COLO829 (cell line): ENCODE measurements around the gene LSM14A.
"Not testable (repeated sequence)": the region's sequence is repeated elsewhere in the genome, so short reads cannot be mapped to it uniquely, and the experiment has no call there.

Experiments used
- DNase-seq: peaks from one replicate; pipeline ENCODE4 v3.0.0; 2012; ENCODE audit warnings: low spot score

The LSM14A gene

GRCh38 chr19:34191355-34191962, 19.2 kb downstream of the LSM14A start:
- DNase-seq: no peak

DNA sequence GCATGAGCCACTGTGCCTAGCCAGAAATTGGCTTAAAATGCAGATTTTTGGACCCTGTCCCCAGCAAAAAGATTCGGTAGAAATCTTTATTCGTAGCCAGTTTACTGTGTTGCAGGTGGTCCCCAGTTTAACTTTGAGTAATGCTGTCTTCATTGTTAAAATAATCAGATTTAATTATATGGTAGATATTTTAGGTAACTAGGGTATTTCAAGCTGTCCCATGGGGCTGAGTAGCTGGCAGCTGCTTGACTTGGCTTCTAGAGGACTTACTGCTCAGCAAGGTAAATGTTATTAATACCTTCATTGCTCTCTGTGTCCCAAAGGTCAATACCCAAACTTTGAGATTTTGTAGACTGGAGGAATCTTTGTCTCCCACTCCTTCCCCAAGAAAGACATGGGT, 21.1 kb downstream of the LSM14A start:
- DNase-seq: no peak

- DNase-seq: no peak
Measured at GRCh38 chr19:34193876-34194275, 21.6 kb downstream of the LSM14A start.

- DNase-seq: no peak
Measured at GRCh38 chr19:34201133-34201532, 28.8 kb downstream of the LSM14A start.

GRCh38 chr19:34205324-34205723, 33.0 kb downstream of the LSM14A start:
- DNase-seq: not testable (repeated sequence)

GRCh38 chr19:34208291-34208884, 36.1 kb downstream of the LSM14A start:
- no peak for DNase-seq

DNA sequence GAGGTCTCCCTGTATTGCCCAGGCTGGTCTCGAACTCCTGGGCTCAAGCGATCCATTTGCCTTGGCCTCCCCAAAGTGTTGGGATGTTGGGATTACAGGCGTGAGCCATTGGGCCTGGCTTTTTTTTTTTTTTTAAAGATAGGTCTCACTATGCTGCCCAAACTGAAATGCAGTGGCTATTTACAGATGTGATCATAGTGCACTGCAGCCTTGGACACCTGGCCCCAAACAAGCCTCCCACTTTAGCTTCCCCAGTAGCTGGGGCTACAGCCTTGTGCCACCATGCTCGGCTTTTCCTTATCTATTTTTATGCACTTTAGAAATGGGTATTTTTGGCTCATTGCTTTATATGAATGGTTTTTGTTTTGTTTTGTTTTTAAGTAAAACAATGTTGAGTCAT, 37.4 kb downstream of the LSM14A start:
- DNase-seq: no peak

DNA sequence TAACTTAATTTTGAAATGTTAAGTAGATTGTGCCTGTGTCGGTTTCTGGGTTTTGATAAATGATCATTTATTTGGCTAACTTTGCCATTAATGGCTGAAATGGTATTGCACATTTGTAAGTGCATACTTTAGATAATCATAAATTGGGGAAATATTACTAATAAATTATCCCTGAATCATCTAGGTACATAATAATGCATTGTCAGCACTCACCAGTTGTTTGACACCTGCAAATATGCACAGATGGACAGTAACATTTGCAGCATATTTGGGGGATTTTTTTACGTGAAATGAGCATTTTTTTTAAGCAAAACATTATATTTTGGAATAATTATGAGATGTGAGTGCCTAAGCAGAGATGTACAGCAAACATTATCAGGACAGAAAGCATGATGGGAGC, 41.0 kb downstream of the LSM14A start:
- no peak for DNase-seq

GRCh38 chr19:34214040-34214439, 41.7 kb downstream of the LSM14A start:
- DNase-seq: no peak

- DNase-seq: no peak
Measured at GRCh38 chr19:34215006-34215665, 42.8 kb downstream of the LSM14A start.

GRCh38 chr19:34215666-34216038, 43.3 kb downstream of the LSM14A start:
- no peak for DNase-seq

DNA sequence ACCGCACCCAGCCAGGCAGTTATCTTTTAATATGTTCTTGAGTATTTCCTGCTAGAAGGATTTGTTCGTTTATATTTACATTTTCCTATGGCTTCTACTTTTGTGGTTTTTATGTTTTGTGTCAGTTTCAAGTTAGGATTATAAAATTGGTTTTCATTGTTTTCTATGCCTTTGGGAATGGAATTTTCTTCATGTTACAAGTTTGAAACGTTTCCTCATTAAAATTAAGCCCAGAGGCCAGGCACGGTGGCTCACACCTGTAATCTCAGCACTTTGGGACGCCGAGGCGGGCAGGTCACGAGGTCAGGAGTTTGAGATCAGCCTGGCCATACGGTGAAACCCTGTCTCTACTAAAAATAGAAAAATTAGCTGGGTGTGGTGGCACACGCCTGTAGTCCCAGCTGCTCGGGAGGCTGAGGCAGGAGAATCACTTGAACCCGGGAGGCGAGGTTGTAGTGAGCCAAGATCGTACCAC, 44.5 kb downstream of the LSM14A start:
- not testable (repeated sequence) for DNase-seq

DNA sequence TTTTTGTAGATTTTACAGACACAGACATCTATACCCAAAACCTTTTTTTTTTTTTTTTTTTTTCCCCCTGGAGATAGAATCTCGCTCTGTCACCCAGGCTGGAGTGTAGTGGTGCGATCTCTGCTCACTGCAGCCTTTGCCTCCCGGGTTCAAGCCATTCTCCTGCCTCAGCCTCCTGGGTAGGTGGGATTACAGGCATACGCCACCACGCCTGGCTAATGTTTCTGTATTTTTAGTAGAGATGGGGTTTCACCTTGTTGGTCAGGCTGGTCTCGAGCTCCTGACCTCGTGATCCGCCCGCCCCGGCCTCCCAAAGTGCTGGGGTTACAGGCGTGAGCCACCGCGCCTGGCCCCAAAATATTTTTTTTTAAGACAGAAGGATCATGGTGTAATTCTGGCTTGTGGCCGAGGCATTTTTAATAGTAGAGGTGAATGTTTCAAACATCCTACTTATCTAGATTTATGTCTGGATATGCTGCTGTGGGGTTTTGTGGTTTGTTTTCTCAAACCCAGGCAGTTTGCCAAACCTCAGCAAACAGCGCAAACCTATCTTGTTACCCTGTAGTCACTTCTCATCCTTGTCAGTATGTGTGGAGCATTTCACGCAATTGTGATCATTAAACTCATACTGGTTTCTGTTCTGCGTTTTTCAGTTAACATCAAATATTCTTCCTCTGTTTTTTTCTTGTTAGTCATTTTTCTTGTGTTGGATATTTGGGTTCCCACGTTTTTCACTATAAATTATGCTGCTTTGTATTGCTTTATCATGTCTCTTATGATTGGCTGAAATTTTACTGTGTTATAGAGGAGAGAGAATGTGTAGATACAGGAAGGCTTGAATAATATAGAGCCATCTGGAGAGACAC, 45.9 kb downstream of the LSM14A start:
- DNase-seq: peak; percentile 57

DNA sequence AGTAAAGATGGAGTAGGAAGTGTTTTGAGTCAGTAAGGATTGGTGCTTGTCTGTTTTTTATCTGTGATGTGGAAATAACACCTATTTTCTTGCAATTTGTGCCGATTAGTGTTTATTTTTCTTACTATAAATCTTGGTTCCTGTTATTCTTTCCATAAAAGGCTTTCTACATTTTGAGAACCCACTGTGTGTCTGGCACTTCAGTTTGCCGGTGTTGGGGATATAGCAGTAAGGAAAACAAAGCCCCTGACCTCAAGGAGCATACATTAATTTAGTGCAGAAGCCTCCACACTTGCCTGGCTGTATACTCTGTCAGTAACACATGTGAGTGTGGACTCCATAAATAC, 46.5 kb downstream of the LSM14A start:
- no peak for DNase-seq

DNA sequence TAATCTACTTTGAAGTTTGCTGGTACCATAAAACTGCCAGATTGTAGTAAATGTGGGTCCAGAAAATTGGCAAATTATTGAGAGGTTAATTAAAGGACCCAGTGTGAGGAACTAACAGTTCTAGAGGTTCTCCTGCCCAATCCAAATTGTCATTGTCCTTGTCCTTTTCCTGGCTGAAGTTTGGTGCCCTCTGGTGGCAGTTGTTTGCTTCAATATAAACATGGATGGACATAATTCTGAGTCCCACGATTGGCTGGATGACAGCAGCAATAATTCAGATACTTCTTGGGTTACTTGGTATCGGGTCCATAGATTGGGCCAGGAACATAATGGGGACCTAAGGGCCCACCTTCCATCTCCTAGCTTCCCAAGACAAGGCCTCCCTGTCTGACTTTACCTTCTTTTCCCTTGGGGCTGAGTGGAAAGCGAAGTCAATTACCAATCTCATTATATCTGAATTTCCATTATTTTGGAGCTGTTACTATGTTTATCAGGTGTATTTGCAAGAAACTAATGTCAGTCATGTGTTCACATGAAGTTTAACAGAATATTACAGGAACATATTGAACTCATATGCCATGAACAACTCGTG, 48.3 kb downstream of the LSM14A start:
- DNase-seq: no peak

GRCh38 chr19:34222386-34222785, 50.1 kb downstream of the LSM14A start:
- DNase-seq: no peak

- DNase-seq: peak; percentile 75
Measured at GRCh38 chr19:34224996-34225658, 52.8 kb downstream of the LSM14A start.

DNA sequence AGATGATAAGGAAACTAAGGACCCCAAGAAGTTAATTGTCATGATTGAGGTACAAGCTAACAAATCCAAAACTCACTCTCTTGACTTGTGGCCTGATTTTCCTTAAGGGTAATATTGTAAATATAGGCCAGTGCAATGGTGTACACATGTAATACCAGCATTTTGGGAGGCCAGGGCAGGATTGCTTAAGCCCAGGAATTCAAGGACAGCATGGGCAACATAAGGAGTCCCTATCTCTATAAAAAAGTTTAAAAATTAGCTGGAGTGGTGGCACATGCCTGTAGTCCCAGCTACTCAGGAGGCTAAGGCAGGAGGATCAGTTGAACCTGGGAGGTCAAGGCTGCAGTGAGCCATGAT, 53.3 kb downstream of the LSM14A start:
- no peak for DNase-seq

GRCh38 chr19:34226036-34226435, 53.7 kb downstream of the LSM14A start:
- DNase-seq: no peak

- no peak for DNase-seq
Measured at GRCh38 chr19:34228347-34228746, 56.0 kb downstream of the LSM14A start.

DNA sequence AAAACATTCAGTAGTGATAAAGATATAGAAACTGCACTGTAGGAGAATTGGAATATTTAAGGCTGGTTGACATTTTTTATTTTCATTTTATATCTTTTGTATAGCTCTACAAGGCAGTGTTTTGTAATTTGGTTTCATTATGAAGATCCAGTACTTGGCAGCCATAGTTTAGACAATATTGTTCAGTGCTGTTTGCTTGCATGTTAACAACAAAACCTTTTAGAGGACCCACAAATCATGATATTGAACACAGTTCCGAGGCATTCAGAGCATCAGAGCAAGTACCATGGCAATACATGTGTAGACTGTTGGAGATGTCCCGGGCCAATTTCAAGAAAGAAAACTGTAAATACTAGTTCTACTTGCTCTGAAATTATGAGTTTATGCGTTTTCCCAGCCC, 56.5 kb downstream of the LSM14A start:
- no peak for DNase-seq

- DNase-seq: no peak
Measured at GRCh38 chr19:34229721-34230120, 57.4 kb downstream of the LSM14A start.
